ENCODE results near the gene ANTXRL.
A peak's percentile ranks its signal among the peaks of the same experiment; 100 is the strongest.
"Not testable (repeated sequence)": the region's sequence is repeated elsewhere in the genome, so short reads cannot be mapped to it uniquely, and the experiment has no call there.

Gene ANTXRL

DNA sequence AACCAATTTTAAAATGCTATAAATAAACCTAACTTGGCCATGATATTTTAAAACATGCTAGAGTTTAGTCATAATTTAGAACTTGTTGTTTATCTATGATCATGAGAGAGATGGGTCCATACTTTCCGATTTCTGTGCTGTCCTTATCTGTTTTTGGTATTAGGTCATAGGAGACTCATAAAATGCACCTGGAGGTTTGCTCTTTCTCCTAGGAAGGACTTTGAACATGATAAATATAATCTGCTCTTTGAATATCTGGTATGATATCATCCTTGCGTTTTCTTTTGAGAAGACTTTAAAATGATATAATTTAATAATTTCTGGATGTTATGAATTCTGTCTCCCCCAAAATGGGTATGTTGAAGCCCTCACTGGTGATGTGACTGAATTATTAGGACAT lies 9.0 kb upstream of the ANTXRL start:
- DNase-seq, result no peak

- DNase-seq, result not testable (repeated sequence)
Measured at GRCh38 chr10:46282421-46282831, 4.4 kb upstream of the ANTXRL start.

GRCh38 chr10:46282842-46283574 lies 3.8 kb upstream of the ANTXRL start:
- DNase-seq, result peak; percentile 82

DNA sequence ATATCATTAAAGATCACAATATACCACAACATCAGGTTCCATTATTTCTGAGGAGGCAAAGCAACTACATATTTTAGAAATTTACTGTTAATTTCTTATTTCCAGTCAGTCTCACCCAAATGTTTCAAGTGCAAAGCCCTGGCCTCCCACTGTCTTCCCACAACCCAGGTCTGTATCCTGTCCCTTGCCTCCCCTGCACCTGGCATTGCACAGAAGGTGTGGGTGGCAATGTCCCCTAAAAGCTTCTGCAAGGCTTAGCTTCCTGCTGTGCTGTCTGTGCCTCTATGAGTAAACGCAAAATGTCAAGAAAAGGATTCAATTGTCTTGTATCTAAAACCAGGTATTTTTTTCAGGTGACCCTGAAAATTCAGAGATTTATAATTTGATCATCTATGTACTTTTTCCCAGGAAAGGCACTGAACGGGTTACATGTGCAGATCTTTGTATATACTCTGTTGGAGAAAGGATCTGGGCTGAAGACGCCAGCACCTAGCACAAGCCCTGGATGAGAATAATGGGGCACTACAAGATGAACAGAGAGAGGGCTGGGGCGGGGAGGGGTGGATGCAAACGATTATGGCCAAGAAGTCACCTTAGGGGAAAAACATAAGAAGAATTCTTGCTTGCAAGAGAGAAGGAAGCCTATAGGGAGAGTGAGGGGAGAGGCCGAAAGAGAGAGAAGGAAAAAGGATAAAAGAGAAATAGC lies 3.1 kb upstream of the ANTXRL start:
- DNase-seq, result no peak

- peak; percentile 79 for DNase-seq
Measured at GRCh38 chr10:46284286-46285229, 2.2 kb upstream of the ANTXRL start.

GRCh38 chr10:46285300-46285699 lies 1.5 kb upstream of the ANTXRL start:
- DNase-seq, result no peak

DNA sequence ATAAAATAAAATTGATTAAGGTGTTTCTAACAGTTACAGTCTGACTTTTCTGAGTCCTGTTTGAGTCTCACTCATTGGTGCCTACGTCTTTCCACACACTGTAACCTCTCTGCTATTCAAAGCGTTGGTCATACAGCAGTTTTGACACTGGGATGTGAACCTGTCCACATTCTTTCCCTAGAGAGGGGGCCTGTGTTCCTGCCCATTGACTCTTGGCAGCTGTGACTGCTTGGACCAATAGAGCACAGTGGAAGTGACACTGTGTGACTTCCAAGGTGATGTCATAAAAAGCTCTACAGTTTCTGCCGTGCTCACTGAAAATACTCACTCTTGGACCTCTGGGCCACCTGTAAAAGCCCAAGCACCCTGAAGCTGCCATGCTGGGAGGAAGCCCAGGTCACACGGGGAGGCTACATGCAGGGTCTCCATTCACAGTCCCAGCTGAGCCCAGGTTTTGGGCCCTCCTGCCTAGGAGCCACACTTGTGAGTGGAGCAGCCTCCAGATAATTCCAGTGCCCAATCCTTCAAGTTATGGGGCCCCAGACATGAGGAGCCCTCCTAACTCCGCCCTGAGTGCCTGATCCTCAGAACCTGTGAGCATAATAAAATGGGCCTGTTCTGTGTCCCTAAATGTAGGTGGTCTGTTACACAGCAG lies 704 bp upstream of the ANTXRL start:
- DNase-seq, result no peak

DNA sequence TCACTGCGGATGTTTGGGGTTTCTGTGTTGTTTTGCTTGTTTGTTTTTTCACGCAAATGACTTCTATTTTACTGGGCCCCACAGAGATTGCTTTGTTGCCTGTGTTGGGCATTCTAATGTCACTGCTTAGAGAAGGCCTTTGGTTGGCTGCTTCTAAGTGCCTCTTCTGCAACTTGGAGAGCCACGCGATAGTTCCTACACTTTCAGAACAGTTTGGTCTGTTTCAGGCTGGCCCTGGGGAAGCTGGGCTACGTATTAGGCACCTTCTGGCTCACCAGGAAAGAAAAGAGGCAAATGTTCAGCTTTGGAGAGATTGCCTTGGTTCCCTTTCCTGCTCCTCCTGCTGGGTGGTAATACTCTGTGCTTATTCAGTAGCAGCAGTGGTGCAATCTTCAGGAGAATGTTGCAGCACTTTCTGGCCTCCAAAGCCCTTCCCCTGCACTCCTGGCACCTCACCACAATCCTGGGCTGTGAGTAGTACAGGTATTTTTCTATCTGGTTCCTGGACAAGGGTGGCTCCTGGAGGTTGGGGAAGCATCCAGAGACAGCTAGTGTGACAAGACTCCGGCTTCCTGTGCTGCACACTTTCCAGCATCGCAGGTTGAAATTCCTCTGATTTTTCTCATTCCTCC lies 1.2 kb downstream of the ANTXRL start:
- DNase-seq, result no peak

- no peak for DNase-seq
Measured at GRCh38 chr10:46288601-46289206, 1.9 kb downstream of the ANTXRL start.

- DNase-seq, result no peak
Measured at GRCh38 chr10:46289209-46289810, 2.5 kb downstream of the ANTXRL start.

GRCh38 chr10:46290101-46290886 lies 3.5 kb downstream of the ANTXRL start:
- DNase-seq, result no peak

DNA sequence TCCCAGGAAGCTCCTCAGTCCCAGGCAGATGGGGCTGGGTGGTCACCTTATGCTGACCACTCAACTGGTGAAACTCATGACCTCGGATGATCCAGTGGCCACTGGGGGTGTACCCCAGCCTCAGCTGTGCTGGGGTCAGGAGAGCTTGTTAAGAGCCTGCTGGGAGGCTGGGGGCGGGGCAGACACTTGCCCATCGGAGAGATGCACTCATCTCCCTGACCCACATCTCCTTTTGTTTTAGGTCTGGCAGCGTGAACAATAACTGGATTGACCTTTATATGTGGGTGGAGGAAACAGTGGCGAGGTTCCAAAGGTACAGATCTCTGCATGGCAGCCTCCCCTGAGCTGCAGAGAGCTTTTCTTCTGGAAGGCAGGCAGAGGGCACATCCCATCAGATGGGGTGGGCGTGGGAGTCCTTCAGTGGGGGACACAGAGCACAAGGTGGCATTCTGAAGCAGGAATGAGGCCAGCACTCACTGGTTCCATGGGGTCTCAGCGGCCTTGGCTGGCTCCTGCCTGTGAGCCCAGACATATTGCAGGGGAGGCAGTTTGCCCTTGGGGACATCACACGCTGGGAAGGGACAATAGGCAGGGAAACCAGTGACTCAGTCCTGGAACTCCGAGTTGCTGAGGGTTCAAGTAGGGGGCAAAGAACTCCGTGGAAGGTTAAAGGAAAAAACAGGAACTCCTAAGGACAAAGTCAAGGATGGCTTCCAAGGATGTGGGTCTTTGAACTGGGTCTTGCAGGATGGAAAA lies 5.2 kb downstream of the ANTXRL start:
- no peak for DNase-seq

DNA sequence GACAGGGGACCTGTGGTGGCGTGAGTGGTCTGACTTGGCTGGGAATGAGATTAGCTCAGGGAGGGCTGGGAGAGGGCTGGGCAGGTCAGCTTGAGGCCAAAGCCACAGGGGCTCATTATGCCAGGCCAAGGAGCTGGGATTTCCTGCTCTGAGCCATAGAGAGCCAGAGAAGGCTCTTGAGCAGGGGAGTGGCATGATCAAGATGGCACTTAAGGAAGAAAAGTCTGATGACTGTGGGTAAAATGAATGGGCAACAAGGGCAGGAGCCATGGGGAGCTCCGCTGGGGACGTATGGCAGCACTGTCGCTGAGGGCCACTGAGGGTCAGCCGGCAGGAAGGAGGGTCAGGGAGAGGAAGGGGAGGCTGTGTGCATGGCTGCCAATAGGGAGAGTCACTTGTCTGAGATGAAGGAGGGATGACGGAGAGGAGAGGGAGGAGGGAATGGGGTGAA lies 5.8 kb downstream of the ANTXRL start:
- DNase-seq, result no peak

DNA sequence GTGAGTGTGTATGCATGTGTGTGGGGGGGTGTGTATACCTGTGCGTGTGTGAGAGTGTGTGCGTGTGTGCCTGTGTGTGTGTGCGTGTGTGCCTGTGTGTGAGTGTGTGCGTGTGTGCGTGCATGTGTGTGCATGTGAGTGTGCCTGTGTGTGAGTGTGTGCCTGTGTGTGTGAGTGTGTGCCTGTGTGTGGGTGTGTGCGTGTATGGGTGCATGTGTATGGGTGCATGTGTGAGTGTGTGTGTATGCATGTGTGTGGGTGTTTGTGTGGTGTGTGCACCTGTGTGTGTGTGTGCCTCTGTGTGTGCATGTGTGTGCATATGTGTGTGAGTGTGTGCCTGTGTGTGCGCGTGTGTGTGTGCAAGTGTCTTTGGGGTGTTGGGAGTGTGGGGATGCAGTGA lies 6.4 kb downstream of the ANTXRL start:
- no peak for DNase-seq

DNA sequence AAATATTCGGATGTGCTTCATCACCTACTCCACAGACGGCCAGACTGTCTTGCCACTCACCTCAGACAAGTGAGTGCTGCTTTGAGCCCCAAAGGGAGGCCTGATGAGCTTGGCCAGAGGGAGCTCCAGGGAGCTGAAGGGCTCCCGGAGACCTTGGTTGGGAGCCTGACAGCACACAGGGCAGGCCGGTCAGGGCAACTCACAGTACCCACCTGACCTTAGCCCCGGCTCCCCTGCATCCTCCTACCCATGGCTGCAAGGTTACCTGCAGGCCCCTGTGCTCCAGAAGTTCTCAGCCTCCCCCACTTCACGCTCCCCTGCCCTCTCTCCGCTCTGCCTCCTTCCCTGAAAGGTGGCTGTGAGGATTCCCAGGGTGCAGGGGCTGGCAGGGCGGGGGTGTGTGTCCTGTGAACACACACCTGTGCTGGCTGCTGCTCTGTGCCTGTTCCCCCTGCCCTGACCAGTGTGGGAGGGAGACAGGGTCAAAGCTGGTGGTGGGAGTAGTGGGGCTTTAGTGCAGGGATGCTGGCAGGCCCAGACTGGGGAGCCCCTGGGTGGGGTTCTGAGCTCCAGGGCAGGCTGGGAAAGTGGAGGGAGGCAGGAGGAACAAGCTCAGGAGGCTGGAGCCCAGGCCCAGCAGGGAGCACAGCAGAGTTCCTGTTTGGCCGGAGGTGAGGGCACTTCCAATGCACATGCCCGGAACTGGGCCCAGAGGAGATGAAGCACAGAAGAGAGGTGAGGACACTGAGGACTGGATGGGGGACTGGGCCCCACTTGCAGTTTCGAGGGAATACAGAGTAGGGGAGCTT lies 7.2 kb downstream of the ANTXRL start:
- peak; percentile 26 for DNase-seq

GRCh38 chr10:46294641-46295220 lies 7.9 kb downstream of the ANTXRL start:
- DNase-seq, result no peak

GRCh38 chr10:46295350-46296010 lies 8.7 kb downstream of the ANTXRL start:
- peak; percentile 21 for DNase-seq

DNA sequence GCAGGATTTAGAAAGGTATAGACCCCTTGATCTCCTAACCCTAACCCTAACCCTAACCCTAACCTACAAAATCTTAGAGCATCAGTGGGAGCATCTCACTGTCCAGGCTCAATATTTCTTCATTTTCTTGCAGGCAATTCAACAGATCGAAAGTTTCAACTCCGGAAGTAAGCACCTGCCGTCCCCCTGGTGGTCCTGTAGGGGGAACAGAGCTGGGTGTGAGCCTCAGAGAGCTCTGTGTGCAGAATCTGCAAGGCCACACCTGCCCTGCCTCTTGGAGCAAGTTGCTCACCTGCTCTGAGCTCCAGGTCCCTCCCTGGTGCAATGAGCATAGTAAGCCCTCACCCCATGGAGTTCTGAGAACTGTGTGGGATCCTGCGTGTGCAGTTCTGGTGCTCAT lies 9.3 kb downstream of the ANTXRL start:
- not testable (repeated sequence) for DNase-seq

Measured in EL (cell line).